ENCODE measurements around the gene PDP2. TPM values are rescaled to one million over a fixed set of nuclear protein-coding genes. Genes with fewer than 3 reads are reported as not detected.

PDP2 gene
- total RNA-seq, 1 experiment from 2014 or later = 23.1 TPM

DNA sequence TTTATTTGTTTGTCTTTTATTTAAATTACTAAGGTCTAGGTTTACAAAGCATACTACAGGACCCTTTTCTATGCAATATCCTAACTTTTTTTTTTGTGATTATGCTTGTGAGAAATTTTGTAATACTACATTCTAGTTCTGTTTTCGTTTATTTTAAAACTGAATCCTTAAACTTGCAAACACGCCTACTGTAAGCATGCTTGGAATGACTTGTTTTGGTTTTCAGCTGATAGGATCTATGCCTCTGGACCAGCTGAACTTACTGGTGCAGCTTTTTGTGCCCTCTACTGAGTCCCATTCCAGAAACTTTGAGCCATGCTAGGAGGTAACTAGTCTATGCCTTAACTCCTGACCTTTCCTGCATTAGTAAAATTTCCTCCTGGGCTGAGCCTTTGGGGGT lies 6.0 kb downstream of the PDP2 start:
- Histone ChIP-seq H3K23me2 (ENCODE audit: insufficient read length, low read depth, low read length, poor library complexity, severe bottlenecking) (no peaks in the 10 kb centered on the region), H2AK5ac (ENCODE audit: insufficient read length, low read length) (no peak overlapping the region), H3K14ac (ENCODE audit: insufficient read depth, low read length) (no peak overlapping the region), H3K79me1 (ENCODE audit: insufficient read depth, low read depth, low read length, poor library complexity, severe bottlenecking) (peaks cover 2% of the 10 kb centered on the region), H3K79me2 (ENCODE audit: insufficient read depth, low read length) (peaks cover 5% of the 10 kb centered on the region; the same call in 1 of the 2 replicates), H3K56ac (ENCODE audit: insufficient read length, low read depth, low read length) (no peak overlapping the region), H2BK20ac (ENCODE audit: low read depth, low read length, poor library complexity, severe bottlenecking) (no peak overlapping the region), H3K27ac (ENCODE audit: insufficient read length, low read depth, low read length) (no peak overlapping the region), H4K91ac (ENCODE audit: insufficient read length, low read depth, low read length) (no peak overlapping the region), H4K5ac (ENCODE audit: insufficient read length, low read depth, low read length) (no peak overlapping the region), H2BK120ac (ENCODE audit: low read depth, low read length, poor library complexity, severe bottlenecking) (no peak overlapping the region), H3K27me3 (ENCODE audit: insufficient read depth, low read length) (no peaks in the 10 kb centered on the region), H2BK5ac (ENCODE audit: insufficient read length, low read length) (no peak overlapping the region), H2BK12ac (ENCODE audit: insufficient read length, low read depth, low read length) (no peak overlapping the region), H2BK15ac (ENCODE audit: low read depth, low read length) (no peak overlapping the region), H3K9me3 (ENCODE audit: control insufficient read depth, low read depth, low read length) (no peaks in the 10 kb centered on the region), H3K9ac (ENCODE audit: extremely low read depth, insufficient read length, low read length) (no peak overlapping the region), H3K4me2 (ENCODE audit: insufficient read depth, insufficient read length, low read length) (no peak overlapping the region), H4K8ac (replicated peaks; ENCODE audit: insufficient read length, low read depth, low read length) (no peak overlapping the region), H3K4me1 (ENCODE audit: insufficient read depth, low read length) (no peaks in the 10 kb centered on the region), H4K20me1 (ENCODE audit: control insufficient read depth, insufficient read depth, insufficient read length) (no peaks in the 10 kb centered on the region), H2AFZ (ENCODE audit: low read length) (no peak overlapping the region), H3T11ph (ENCODE audit: low read length) (no peak overlapping the region), H3K18ac (ENCODE audit: insufficient read length, low read depth, low read length) (no peak overlapping the region), H3K4ac (ENCODE audit: low read depth, low read length) (no peak overlapping the region), H3K23ac (ENCODE audit: insufficient read length, low read depth, low read length) (no peak overlapping the region)
- Mint-ChIP-seq H3K27me3 (ENCODE audit: low read depth) (no peaks in the 10 kb centered on the region), H3K9me3 (no peaks in the 10 kb centered on the region), H3K4me1 (peaks cover 6 to 7% of the 10 kb centered on the region in 2 experiments; a peak in 2 of 4 replicates), H3K27ac (peak overlapping the region in 1 of 3 experiments; percentile 32; a peak in 1 of 7 replicates), H3K4me3 (no peak overlapping the region), H3K36me3 (ENCODE audit: insufficient read depth in 1 of 3, low read depth in 3 of 3) (peaks cover 15 to 49% (median 38%) of the 10 kb centered on the region in 3 experiments; a peak in 6 of 7 replicates)
- TF ChIP-seq, protein P1, sequence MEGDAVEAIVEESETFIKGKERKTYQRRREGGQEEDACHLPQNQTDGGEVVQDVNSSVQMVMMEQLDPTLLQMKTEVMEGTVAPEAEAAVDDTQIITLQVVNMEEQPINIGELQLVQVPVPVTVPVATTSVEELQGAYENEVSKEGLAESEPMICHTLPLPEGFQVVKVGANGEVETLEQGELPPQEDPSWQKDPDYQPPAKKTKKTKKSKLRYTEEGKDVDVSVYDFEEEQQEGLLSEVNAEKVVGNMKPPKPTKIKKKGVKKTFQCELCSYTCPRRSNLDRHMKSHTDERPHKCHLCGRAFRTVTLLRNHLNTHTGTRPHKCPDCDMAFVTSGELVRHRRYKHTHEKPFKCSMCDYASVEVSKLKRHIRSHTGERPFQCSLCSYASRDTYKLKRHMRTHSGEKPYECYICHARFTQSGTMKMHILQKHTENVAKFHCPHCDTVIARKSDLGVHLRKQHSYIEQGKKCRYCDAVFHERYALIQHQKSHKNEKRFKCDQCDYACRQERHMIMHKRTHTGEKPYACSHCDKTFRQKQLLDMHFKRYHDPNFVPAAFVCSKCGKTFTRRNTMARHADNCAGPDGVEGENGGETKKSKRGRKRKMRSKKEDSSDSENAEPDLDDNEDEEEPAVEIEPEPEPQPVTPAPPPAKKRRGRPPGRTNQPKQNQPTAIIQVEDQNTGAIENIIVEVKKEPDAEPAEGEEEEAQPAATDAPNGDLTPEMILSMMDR (conservative IDR thresholded peaks at IDR 0.05) = no peak
- no peak for DNase-seq
- WGBS (ENCODE audit: extremely low coverage, insufficient read length, low lambda C conversion rate) = no CpG with 5 or more reads among the region's 2 CpGs
